Osteocyte (in vitro differentiated cells): ENCODE measurements around the gene POU6F2. TPM values are rescaled to one million over a fixed set of nuclear protein-coding genes. Genes with fewer than 3 reads are reported as not detected.

Experiments
- DNase-seq: peaks from one replicate; pipeline ENCODE4 v3.0.0; 2021; ENCODE audit warnings: mixed read lengths; ENCODE audit not compliant: unreplicated experiment; ENCODE audit errors: extremely low spot score
- H3K27ac Mint-ChIP-seq: one replicate; pipeline ENCODE4 v1.8.0; 2021; ENCODE audit warnings: mild to moderate bottlenecking, mixed read lengths; ENCODE audit not compliant: unreplicated experiment
- H3K27me3 Mint-ChIP-seq: one replicate; pipeline ENCODE4 v1.8.0; 2021; ENCODE audit warnings: mixed read lengths; ENCODE audit not compliant: unreplicated experiment
- H3K36me3 Mint-ChIP-seq: one replicate; pipeline ENCODE4 v1.8.0; 2021; ENCODE audit warnings: mixed read lengths; ENCODE audit not compliant: unreplicated experiment
- H3K4me1 Mint-ChIP-seq: one replicate; pipeline ENCODE4 v1.8.0; 2021; ENCODE audit warnings: mixed read lengths; ENCODE audit not compliant: unreplicated experiment
- H3K4me3 Mint-ChIP-seq: one replicate; pipeline ENCODE4 v1.8.0; 2021; ENCODE audit warnings: mild to moderate bottlenecking, moderate library complexity, mixed read lengths; ENCODE audit not compliant: unreplicated experiment
- H3K9me3 Mint-ChIP-seq: one replicate; pipeline ENCODE4 v1.8.0; 2021; ENCODE audit warnings: mixed read lengths; ENCODE audit not compliant: unreplicated experiment
- CTCF ChIP-seq: fragments of 200-600 bp; sonication (generic); IDR thresholded peaks from 2 replicates; pipeline ENCODE4 v1.5.0; 2021; ENCODE audit warnings: antibody characterized with exemption, mild to moderate bottlenecking, moderate library complexity
- total RNA-seq: library from RNA; stranded (reverse); gene quantifications from 2 replicates; pipeline ENCODE4 v1.2.1, GENCODE V29; 2021

The POU6F2 gene
- total RNA-seq, 1 donor from 2014 or later: 0.78 TPM

DNA sequence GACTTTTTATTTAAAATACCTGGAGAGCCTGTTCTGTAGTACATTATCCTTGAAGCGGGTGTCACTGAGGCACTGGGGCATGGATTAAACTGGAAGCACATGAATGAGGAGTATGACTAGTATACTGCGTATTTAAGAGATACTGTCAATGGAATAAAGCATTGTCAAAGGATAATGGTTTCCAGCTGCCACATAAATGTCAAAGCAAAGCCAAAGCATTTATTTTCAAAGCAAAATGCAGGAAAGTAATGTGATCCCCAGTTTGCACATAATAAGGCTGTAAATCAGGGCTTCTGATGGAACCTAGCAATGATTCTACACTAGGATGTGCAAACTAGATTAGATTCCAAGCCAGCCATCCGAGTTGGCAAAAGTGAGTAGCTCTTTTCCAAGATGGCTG is 240.1 kb downstream of the POU6F2 start:
- H3K4me3 Mint-ChIP-seq: no peak overlapping the region
- H3K4me1 Mint-ChIP-seq: peaks cover 1% of the 10 kb centered on the region
- no peak for TF ChIP-seq CTCF
- H3K27ac Mint-ChIP-seq: no peak overlapping the region
- no peaks in the 10 kb centered on the region for H3K9me3 Mint-ChIP-seq
- H3K27me3 Mint-ChIP-seq: peaks cover 4% of the 10 kb centered on the region
- no peak for DNase-seq
- H3K36me3 Mint-ChIP-seq: no peaks in the 10 kb centered on the region

- Mint-ChIP-seq H3K27ac (no peak overlapping the region), H3K27me3 (peaks cover 4% of the 10 kb centered on the region), H3K4me3 (no peak overlapping the region), H3K4me1 (peaks cover 1% of the 10 kb centered on the region), H3K9me3 (no peaks in the 10 kb centered on the region), H3K36me3 (no peaks in the 10 kb centered on the region)
- DNase-seq: no peak
- TF ChIP-seq CTCF: no peak
Measured at GRCh38 chr7:39219869-39220268, 242.2 kb downstream of the POU6F2 start.

DNA sequence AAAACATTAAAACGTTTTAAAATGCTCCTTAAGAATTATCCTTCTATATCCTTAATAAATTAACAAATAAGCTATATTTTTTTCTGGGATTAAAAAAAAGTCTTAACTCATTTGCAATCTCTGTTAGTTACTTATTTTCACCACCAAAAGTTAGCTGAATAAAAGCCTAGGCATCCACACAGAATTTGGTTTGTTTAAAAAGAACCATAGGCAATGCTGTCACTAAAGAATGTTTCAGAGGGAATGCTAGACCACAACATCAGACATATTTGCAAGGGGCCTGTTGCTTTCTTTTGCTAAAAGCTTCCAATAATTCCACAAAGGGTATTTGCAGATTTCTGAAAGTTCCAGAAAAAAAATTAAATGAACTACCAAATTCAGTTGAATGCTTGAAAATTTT is 244.2 kb downstream of the POU6F2 start:
- no peaks in the 10 kb centered on the region for H3K36me3 Mint-ChIP-seq

GRCh38 chr7:39228946-39229345 is 251.2 kb downstream of the POU6F2 start:
- H3K27ac Mint-ChIP-seq: no peak overlapping the region
- H3K9me3 Mint-ChIP-seq: no peaks in the 10 kb centered on the region
- H3K4me3 Mint-ChIP-seq: no peak overlapping the region
- peaks cover 3% of the 10 kb centered on the region for H3K27me3 Mint-ChIP-seq
- DNase-seq: no peak
- no peaks in the 10 kb centered on the region for H3K36me3 Mint-ChIP-seq
- no peaks in the 10 kb centered on the region for H3K4me1 Mint-ChIP-seq
- TF ChIP-seq CTCF: no peak

More for the DNA sequence above, 244.2 kb downstream of the POU6F2 start:
- H3K4me3 Mint-ChIP-seq: no peak overlapping the region
- H3K27me3 Mint-ChIP-seq: peaks cover 4% of the 10 kb centered on the region
- H3K27ac Mint-ChIP-seq: no peak overlapping the region
- no peak for TF ChIP-seq CTCF
- H3K4me1 Mint-ChIP-seq: peaks cover 1% of the 10 kb centered on the region
- H3K9me3 Mint-ChIP-seq: no peaks in the 10 kb centered on the region
- no peak for DNase-seq

DNA sequence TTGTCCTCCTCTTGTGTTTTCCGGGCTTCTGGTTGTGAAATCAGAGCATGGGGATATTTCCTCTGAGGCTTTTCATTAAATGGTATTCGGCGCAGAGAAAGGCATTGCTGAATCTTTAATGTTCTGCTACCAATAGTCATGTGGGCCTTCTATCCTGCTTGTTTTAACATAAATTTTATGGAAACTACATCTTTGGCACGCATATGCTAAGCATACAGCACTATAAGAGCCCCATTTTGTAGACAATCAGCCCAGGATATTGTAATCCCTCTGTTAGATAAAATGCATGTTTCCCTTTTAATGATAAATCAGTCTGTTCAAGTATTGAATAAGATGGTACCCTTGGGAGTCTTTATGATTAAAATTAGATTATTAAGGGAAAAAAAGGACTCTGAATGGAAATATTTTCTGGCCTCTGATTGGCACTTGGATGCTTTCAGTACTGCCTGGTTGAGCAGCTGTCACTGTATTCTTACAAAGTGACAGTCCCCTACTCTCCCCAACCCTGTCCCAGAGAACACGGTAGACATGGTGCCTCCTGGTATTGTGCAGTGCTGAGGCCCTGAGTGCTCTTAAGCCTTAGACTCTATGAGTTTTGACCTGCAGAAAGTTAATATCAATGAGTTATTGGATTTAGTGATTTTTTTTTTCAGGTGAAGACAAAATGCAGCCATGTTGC is 256.3 kb downstream of the POU6F2 start:
- TF ChIP-seq CTCF: no peak
- Mint-ChIP-seq H3K36me3 (no peaks in the 10 kb centered on the region), H3K4me3 (no peak overlapping the region), H3K27ac (no peak overlapping the region), H3K27me3 (peaks cover 9% of the 10 kb centered on the region), H3K9me3 (no peaks in the 10 kb centered on the region), H3K4me1 (no peaks in the 10 kb centered on the region)
- no peak for DNase-seq
